OCI-LY7 (cell line): ENCODE results near the gene HIP1.

Experiments
- CTCF ChIP-seq: fragments of 200-600 bp; sonication (generic); conservative IDR thresholded peaks from 2 replicates; pipeline ENCODE4 v1.5.1; 2014; ENCODE audit warnings: mild to moderate bottlenecking, antibody characterized with exemption, low read length, moderate library complexity, mixed read lengths
- EZH2phosphoT487 ChIP-seq: fragments of 200-600 bp; sonication (generic); IDR thresholded peaks from 2 replicates; pipeline ENCODE4 v1.6.1; 2018; ENCODE audit warnings: low read depth, borderline replicate concordance, mild to moderate bottlenecking, mixed run types, antibody characterized with exemption, low read length, moderate library complexity, mixed read lengths

GRCh38 chr7:75640201-75640600 is 98.5 kb downstream of the HIP1 start:
- TF ChIP-seq CTCF: no peak
- TF ChIP-seq EZH2phosphoT487: no peak
